ENCODE measurements around the gene AGL.
"Not testable (repeated sequence)": the region's sequence is repeated elsewhere in the genome, so short reads cannot be mapped to it uniquely, and the experiment has no call there.

Gene AGL

DNA sequence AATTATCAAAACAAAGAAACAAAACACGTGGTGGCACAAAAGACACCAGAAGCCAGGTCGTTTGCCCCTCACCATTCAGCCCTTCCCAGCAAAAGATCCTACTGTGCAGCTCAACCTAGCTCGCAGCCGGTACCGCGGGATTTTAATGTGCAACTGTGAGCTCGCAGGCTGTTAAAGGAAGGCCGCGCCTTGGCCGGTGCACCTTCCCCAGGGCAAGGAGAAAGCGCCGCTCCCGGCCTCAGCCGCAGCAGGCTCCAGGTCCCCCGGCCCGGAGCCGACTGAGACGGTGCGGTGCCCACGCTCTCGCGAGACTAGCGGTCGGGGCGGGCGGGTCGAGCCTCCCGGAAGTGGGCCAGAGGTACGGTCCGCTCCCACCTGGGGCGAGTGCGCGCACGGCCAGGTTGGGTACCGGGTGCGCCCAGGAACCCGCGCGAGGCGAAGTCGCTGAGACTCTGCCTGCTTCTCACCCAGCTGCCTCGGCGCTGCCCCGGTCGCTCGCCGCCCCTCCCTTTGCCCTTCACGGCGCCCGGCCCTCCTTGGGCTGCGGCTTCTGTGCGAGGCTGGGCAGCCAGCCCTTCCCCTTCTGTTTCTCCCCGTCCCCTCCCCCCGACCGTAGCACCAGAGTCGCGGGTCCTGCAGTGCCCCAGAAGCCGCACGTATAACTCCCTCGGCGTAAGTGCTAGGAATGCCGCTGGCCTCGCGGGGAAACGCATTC lies at the start of gene AGL:
TSS of gene AGL (plus strand) at position 618 of the 715 bp plus-strand sequence. CDS start 682 bp downstream, outside the sequence.
- peak; percentile 89 for DNase-seq

DNA sequence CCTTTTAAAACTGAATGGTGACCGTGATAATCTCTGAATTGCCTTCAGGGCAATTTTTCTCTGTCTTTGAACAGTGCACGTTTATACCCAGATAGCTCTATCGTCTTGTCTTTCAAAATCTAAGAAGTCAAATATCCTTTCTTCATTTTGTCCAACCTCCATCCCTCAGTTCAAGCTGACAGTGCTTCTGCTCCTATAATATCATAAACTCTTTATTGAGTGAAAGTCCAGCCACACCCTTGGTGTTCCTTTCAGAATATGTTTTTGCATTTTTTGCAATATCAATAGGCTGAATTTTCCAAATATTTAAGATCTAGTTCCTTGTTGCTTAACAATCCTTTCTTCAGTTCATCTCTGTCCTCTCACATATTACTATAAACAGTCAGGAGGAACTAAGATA lies 48.6 kb upstream of the AGL start:
- no peak for DNase-seq

DNA sequence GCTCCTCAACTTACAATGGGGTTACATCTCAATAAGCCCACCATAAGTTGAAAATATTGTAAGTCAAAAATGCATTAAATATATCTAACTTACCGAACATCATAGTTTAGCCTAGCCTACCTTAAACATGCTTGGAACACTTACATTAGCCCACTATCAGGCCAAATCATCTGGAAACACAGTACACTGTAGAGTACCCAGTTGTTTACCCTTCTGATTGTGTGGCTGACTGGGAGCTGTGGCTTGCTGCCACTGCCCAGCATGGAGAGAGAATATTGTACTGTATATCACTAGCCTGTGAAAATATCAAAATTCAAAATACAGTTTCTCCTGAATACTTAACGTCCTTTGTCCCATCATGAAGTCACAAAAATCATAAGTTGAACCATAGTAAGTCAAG lies 43.3 kb upstream of the AGL start:
- no peak for DNase-seq

DNA sequence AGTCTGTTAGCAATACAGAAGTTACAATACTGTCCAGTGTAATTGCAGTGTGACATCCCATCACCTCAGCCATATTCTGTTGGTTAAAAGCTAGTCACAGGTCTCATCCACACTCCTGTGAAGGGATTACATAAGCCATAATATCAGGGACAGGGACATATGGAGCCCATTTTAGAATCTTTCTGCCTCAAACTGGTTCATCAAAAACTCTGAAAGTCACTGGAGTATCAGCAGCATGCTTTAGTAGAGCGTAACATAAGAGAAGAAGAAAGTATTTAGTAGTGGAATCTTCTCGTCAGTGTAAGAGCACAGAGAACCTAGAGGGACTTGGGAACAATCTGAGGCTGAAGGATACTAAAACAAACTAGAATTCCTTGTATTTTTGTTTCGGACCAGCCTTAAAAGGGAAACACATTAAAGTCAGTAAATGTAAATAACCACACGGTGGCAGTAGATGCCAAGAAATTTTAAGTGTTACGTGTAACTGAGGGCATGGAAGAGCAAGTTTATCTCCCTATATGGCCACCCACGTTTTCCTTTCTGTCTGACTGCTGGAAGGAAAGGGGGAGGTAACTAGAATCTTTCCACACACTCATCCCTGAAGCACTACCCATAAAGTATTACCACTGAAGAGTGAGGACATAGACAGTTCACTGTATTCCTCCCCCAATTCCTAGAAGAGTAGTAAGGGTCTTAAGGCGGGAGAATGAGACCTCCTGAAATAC lies 41.6 kb upstream of the AGL start:
- DNase-seq, result peak; percentile 8 to 69

DNA sequence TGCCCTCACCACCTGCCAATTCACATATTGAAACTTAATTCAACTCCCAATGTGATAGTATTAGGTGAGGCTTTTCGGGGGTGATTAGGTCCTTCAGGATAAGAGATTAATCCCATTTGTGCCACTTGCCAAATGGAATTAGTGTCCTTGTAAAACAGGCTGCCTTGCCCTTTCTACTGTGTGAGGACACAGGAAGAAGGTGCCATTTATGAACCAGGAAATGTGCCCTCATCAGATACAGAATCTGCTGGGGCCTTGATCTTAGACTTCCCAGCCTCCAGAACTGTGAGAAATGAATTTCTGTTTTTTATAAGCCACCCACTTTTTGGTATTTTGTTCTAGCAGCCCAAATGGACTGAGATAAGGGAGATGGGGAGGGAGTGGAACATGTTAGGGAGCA lies 39.1 kb upstream of the AGL start:
- no peak for DNase-seq

DNA sequence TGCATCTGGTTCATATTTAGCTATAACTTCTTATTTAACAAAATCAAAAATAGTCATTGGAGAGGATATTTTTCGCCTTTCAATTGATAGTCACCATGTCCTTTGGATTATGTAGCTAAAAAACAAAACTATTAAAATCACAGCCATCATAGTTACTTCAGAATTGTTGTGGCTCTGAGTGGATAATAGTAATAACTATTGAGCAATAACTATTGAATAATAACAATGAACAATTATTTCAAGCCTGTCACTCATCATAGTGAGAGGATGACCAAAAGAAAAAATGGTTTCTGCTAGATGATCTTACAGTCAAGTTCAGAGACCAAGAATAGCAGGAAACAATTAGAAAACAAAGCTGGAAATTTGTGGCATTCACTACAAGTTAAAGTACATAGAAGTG lies 38.4 kb upstream of the AGL start:
- DNase-seq, result no peak

DNA sequence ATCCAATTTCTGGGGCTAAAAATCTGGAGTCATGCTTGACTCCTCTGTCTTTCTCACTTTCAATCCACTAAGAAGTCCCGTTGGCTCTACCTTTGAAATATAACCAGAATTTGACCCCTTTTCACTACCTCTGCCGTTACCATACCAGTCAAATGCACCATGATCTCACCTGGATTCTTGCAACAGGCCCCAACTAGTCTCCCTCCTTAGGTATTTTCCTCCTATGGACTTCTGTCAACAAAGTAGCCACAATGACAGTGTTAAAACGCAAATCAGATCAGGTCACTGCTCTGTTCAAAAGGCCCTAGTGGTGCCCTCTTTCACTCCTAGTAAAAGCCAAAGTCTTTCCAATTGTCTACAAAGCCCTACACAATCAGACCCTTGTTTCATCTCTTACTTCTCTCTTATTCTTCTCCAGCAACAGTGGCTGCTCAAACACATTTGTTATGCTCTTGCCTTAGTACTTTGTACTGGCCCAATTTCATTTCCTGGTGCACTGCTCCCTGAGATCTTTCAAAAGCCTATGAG lies 35.7 kb upstream of the AGL start:
- no peak for DNase-seq

DNA sequence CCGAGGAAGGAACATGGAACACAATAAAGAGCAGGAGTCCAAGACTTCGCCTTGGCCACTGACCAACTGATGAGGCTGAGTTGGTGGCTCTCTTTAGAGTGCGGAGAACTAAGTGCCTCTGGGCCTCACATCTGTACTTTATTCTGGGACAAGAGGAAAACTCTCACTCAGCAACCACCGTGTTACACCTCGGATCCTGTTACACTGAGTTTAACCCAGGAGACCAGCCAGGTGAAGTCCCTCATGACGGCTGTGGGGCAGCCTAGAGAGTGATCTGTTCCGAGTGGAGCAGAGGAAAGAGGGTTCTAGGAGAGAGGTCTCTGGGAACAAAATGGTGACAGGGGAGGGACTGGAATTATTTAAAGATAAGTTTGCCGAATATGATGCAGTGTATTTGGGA lies 33.5 kb upstream of the AGL start:
- DNase-seq, result no peak

DNA sequence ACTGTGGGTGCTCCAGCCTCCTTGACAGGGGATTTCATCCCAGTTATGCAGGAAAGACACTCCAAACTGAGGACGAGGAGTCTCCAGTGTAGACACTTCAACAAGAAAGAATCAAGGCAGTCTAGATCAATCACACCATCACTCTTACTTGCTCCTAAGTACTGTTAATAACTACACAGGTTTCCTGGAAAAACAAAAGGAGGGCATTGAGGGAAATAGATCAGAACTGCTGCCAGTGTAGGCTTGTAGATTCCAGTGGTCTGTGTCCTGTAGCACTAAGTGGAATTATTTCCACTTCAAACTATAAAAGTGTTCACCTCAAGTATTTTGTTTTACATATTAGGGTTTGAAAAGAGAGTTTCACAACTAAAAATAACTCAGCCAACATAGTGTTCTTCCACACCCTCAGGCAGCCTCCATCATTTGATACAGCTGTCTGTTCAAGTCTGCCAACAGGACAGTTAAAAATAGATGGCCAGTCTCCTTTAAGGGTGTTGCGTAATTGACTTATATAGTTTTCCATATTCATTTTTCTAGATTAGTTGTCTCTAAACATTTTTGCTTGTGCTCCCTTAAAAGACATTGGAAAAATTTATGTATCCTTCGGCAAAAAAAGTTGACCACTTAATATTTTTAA lies 32.0 kb upstream of the AGL start:
- DNase-seq, result no peak

DNA sequence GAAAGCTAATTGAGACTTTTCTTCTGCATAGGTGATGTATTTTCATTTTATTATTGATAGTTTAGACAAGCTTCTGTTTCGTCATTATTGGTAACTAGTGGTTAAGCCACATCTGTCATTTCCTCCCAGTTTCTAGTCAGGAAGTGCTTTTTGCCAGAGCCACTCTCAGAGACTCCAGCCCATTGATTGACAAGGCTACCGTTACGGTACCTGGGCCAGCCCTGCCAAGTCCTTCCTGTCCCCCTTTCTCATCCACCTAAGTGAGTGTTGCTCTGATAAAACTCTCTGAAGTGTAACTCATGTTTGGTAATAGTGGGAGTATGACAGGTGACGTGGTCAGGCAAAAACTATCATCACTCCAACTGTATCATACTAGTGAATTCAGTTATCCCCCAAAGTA lies 29.6 kb upstream of the AGL start:
- peak in 1 of 2 donors; percentile 35 for DNase-seq

DNA sequence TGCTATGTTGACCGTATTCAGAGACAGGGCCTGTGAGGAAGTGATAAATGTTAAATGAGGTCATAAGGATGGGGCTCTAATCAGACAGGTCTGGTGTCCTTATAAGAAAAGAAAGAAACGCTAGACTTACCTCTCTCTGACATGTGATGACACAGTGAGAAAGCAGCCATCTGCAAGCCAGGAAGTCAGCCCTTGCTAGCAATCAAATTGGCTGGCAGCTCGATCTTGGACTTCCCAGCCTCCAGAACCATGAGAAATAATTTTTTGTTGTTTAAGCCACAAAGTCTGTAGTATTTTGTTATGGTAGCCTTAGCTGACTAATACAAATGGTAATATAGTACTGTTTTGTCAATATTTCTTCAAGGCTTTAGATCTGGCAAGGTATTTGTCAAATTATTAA lies 25.1 kb upstream of the AGL start:
- no peak for DNase-seq

DNA sequence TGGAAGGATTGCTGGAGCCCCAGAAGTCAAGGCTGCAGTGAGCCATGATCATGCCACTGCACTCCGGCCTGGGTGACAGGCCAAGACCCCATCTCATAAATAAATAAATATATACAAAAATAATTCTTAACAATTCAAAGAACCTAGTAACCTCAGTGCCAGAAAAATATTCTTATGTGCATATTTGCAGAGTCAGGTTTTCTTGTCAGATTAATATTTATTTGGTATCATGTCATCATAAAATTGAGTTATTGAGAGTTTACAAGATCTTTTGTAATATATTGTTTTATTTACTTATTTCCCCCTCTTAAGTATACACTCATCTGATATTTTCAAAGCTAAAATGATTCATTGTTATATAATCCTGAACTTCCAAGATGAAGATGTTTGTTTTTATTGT lies 24.5 kb upstream of the AGL start:
- DNase-seq, result no peak

DNA sequence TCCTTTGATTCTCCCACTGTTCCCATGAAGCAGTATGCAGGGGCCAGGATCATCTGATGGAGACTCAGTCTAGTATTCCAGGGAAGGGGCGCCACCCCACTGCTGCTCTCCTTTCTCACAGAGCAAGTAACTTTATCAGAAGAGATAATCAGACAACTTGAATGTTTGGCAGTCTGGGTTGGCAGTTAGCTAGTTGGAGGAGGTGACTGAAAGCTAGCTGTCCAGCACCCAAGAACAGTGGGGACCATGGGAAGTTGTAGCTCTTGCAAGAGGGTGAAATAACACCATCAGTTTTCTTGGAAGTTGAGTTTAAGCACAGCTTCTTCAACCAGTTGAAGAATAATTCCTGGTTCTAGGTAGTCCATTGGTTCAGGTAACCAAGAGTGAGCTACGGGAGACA lies 22.2 kb upstream of the AGL start:
- no peak for DNase-seq

DNA sequence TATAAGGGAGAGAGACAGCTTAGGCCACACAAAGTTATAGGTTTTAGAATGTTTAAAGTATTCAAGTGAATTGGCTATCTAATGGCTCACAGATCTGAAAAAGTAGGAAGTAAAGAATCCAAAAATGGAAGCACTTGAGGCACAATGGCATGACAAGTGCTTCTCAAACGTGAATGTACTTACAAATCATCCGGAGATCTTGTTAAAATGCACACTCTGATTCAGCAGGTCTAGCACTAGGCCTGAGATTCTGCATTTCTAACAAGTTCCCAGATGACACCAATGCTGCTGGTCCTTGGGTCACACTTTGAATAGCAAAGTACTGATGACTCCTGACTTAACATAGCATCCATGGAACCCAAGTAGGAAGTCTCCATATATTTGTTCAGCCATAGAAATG lies 20.9 kb upstream of the AGL start:
- DNase-seq, result no peak

DNA sequence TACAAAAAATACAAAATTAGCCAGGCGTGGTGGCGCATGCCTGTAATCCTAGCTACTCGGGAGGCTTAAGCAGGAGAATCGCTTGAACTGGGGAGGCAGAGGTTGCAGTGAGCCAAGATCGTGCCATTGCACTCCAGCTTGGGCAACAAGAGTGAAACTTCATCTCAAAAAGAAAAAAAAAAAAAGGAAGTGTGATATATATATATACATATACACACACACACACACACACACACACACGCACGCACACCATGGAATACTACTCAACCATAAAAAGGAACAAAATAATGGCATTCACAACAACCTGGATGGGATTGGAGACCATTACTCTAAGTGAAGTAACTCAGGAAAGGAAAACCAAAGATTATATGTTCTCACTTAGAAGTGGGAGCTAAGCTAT lies 16.2 kb upstream of the AGL start:
- DNase-seq, result not testable (repeated sequence)

DNA sequence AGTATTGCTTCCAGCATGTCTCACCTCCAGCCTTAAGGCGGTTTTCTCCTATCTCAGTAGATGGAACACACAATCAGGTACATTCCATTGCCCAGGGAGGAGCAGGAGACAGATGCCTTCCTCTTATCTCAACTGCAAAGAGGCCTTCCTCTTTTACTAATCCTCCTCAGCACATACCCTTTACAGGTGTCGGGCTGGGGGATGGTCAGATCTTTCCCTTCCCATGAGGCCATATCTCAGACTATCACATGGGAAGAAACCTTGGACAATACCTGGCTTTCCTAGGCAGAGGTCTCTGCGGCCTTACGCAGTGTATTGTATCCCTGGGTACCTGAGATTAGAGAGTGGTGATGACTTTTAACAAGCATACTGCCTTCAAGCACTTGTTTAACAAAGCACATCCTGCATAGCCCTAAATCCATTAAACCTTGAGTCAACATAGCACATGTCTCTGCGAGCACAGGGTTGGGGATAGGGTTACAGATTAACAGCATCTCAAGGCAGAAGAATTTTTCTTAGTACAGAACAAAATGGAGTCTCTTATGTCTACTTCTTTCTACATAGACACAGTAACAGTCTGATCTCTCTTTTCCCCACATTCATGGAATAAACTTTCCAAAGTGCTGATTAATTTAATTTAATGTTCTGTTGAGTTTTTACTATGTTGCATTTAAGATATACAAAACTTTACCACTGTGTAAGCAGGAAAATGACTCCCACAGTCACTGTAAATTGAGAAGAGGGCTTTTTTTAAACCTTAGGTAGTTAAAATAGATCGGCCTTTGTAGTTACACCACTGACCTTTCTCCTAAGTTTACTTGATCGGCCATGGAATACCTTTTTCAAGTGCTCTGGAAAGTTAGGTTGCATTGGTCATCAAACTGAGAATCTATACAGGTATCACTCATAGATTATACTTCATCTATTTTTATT lies 13.7 kb upstream of the AGL start:
- not testable (repeated sequence) for DNase-seq

DNA sequence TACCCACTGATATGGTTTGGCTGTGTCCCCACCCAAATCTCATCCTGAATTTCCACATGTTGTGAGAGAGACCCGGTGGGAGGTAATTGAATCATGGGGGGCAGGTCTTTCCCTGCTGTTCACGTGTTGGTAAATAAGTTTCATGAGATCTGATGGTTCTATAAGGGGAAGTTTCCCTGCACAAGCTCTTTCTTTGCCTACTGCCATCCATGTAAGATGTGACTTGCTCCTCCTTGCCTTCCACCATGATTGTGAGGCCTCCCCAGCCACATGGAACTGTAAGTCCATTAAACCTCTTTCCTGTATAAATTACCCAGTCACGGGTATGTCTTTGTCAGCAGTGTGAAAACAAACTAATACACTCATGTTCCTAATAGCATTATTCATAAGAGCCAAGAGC lies 9.8 kb upstream of the AGL start:
- DNase-seq, result not testable (repeated sequence)

DNA sequence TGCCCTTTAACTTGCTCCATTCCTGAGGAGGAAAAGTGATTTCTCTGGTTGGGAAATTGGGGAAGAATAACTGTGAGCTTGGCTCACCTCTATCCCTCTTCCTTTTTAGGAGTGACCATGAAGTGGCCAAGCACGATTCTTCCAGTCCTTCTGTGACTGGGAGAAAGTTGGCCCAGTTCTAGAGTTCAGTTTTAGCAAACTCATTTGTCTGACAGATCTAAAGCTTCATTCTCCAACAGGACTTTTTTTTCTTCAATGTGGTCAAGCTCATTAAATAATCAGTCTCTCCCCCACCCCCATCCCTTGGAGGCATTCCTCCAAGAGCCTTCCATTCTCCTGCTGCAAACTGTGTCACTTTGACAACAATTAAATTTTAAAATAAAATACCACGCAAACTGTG lies 6.4 kb upstream of the AGL start:
- DNase-seq, result no peak

DNA sequence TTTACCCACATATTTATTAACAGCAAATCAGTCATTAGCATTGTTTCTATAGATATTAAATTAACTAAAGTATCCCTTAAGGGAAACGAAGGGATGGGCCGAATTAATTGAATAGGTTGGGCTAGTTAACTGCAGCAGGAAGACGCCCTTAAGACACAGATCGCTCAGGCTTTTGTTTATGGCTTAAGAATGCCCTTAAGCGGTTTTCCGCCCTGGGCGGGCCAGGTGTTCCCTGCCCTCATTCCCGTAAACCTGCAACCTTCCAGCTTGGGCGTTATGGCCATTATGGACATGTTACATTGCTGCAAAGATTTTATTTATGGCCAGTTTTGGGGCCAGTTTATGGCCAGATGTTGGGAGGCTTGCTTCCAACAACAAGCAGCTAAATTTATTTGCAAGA lies 5.0 kb upstream of the AGL start:
- not testable (repeated sequence) for DNase-seq

DNA sequence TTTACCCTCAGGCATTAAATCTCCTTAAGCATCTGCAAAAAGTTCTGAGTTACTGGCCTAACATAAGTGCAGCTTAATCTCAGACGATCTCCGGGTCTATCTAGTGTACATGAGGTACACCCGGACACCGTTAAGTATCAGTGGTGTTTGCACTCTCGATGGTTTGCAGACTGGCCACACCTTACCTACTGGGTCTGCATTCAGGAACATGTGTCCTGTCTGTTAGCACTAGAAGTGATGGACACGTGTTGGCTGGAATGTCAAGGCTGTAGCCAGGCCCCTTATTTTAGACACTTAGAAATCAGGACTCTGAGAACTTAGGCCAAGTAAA lies 783 bp upstream of the AGL start:
- peak in 1 of 2 donors; percentile 3 for DNase-seq

DNA sequence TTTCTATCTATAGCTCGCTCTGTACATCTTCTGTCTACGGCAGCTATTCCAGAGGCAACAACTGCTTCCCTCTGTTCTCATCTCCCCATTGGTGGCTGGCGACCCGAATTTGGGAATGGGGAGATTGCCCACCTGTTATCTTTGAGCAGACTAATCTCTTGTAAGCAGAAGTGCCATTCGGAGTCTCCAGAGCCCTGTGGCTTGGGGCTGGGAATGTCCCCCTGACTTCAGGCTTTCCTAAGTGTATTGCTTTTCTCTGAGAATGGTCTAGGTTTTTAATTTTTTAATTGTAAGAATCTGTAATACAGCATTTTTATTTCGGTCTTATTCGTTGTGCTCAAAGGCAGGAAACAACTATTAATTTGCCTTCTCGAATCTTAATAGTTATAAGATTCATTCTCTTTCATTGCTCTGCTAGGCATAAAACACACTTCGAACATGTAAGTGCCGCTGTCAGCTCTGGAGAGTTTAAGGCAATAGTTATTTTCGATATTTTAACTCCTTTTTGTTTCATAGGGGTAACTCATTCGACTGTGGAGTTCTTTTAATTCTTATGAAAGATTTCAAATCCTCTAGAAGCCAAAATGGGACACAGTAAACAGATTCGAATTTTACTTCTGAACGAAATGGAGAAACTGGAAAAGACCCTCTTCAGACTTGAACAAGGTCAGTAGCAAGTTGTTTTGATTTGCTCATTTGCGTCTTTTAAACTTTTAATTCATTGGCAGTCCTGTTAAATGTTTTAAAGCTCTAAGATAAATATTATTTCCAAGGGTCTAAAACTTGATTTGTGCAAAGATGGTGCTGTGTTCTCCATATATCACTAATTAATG lies 514 bp downstream of the AGL start:
- DNase-seq, result no peak

DNA sequence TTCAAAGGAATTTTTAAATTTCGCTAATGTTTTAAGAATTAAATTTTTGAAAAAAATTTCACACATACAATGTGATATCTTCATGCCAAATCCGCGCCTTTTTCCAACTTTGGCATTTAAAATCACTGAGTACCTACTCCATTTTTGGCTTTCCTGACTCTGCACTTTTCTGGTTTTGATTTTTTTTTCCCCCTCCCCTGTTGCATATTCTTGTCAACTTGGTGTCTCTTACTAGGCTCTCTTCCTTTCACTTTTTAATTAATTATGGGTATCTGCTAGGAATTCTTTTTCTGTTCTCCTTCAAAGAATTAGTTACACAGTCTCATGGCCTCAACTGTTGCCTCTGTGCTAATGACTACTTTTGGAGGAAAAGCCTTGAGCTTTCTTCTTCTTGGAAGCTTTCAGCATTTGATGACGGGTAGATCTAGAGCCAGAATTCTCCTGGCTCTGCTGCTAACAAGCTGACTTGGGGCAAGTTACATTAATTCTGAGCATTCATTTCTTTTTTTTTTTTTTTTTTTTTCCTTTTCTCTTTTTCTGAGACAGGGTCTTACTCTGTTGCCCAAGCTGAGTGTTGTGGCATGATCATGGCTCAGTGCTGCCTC lies 1.8 kb downstream of the AGL start:
- no peak for DNase-seq

All from CD4-positive, alpha-beta T cell treated with Interleukin-1 beta for 1 hour (primary cell).